Activated CD4-positive, alpha-beta memory T cell treated with anti-CD3 and anti-CD28 coated beads, Interleukin-2, amount 10 ng/mL, durations not matched to agents 7 days and 5 days (primary cell): Measurements from ENCODE around the gene SSC4D. TPM values are rescaled to one million over a fixed set of nuclear protein-coding genes. Genes with fewer than 3 reads are reported as not detected.
"Not testable (repeated sequence)": the region's sequence is repeated elsewhere in the genome, so short reads cannot be mapped to it uniquely, and the experiment has no call there.

ENCODE experiments used
- CTCF ChIA-PET: fragments of 350-600 bp; sonication (Branson Sonifier 250); formaldehyde crosslinking; loops from one replicate; lab custom pipeline; 2021; ENCODE audit warnings: antibody characterized with exemption, inconsistent platforms; lab: Charles Lee
- POLR2A ChIA-PET: fragments of 350-600 bp; sonication (Branson Sonifier 250); formaldehyde crosslinking; loops from one replicate; lab custom pipeline; 2021; ENCODE audit warnings: antibody characterized with exemption; lab: Charles Lee
- DNase-seq: peaks from one replicate; pipeline ENCODE4 v3.0.0-alpha.2; 2020
- H3K27ac Mint-ChIP-seq: one replicate; pipeline ENCODE4 v1.8.0; 2021; ENCODE audit warnings: mild to moderate bottlenecking, mixed read lengths
- H3K27me3 Mint-ChIP-seq: one replicate; pipeline ENCODE4 v1.8.0; 2021; ENCODE audit warnings: mixed read lengths
- H3K36me3 Mint-ChIP-seq: one replicate; pipeline ENCODE4 v1.8.0; 2021; ENCODE audit warnings: low read depth, mixed read lengths
- H3K4me1 Mint-ChIP-seq: one replicate; pipeline ENCODE4 v1.8.0; 2021; ENCODE audit warnings: mixed read lengths
- H3K4me3 Mint-ChIP-seq: one replicate; pipeline ENCODE4 v1.8.0; 2021; ENCODE audit warnings: mild to moderate bottlenecking, mixed read lengths
- H3K9me3 Mint-ChIP-seq: one replicate; pipeline ENCODE4 v1.8.0; 2021; ENCODE audit warnings: mixed read lengths
- total RNA-seq, 2 experiments: library from RNA; stranded (reverse); gene quantifications; one replicate each; pipeline ENCODE4 v1.2.3, GENCODE V29; 2021

SSC4D gene
- total RNA-seq, 2 experiments from 2014 or later = 0.30 TPM; not detected in 1

DNA sequence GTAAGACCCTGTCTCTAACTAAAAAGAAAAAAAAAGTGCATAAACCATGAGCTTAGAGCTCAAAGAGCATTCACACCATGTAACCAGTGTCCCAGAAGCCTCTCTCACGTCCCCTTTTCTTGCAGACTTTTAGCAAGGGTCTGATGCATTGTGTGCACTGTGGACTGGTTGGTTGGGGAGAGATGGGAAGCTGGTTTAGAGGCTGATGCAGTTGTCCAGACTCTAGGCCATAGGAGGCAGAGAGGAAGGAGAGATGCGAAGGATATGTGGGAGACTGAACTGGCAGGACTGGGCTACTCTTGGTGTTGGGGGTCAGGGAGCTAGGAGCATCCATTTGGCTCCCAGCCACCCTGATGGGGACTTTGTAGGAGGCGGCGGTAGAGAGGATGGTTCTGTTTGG, 1.8 kb downstream of the SSC4D start:
- DNase-seq = no peak
- no peaks in the 10 kb centered on the region for H3K36me3 Mint-ChIP-seq

DNA sequence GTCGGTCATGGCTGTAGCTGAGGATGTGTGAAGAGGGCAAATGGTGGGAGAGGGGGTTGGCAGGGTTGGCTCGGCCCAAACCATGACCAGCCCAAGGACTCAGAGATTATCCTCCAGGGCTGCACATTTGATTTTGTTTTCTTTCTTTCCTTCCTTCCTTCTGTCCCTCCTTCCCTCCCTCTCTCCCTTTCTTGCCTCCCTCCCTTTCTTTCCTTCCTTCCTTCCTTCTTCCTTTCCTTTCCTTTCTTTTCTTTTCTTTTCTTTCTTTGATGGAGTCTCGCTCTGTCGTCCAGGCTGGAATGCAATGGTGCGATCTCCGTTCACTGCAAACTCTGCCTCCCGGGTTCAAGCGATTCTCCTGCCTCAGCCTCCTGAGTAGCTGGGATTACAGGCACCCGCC, 3.8 kb downstream of the SSC4D start:
- no peaks in the 10 kb centered on the region for H3K36me3 Mint-ChIP-seq
- no peak overlapping the region for H3K4me3 Mint-ChIP-seq
- peaks cover 5% of the 10 kb centered on the region for H3K4me1 Mint-ChIP-seq
- DNase-seq = no peak
- H3K27me3 Mint-ChIP-seq = no peaks in the 10 kb centered on the region
- POLR2A ChIA-PET = no interaction called here
- no peaks in the 10 kb centered on the region for H3K9me3 Mint-ChIP-seq
- H3K27ac Mint-ChIP-seq = no peak overlapping the region
- CTCF ChIA-PET = interaction anchor here (0.7 kb wide), 1 partner anchor 92 kb away, joined by 7 read pairs; no protein-coding TSS in a partner anchor

More for the DNA sequence above, 1.8 kb downstream of the SSC4D start:
- Mint-ChIP-seq H3K9me3 (no peaks in the 10 kb centered on the region), H3K4me3 (no peak overlapping the region), H3K27me3 (peaks cover 3% of the 10 kb centered on the region), H3K4me1 (peaks cover 5% of the 10 kb centered on the region), H3K27ac (no peak overlapping the region)
- ChIA-PET CTCF (no interaction called here), POLR2A (interaction anchor here (1.5 kb wide), 1 partner anchor 17 kb away, joined by 3 read pairs; the partner anchor contains the start of gene ZP3)

DNA sequence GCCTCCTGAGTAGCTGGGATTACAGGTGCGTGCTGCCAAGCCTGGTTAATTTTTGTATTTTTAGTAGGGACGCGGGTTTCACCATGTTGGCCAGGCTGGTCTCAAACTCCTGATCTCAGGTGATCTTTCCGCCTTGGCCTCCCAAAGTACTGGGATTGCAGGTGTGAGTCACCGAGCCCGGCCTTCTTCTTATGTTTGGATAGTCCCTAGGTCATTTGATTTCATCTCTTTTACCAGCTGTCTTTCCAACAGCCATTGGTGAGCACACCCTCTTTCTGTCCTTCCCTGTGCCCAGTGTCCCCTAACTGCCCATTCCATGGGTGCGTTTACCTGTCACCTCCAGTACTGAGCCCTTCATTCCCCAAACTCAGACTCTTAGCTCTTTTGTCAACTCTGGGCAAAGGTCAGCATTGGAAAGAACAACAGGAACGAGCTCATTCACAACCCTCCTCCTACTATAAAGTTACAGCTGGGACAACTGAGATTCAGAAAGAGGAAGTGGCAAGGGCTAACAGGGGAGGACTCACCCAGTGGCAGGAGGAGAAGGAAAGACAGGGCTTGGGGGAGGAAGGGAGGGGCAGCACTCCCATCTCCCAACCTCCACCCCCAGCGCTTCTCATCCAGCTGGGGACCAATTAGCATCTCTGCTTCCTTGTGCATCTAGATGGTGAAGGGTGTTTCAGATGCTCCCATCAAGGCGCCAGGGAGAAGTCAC, 5.6 kb downstream of the SSC4D start:
- no peaks in the 10 kb centered on the region for H3K36me3 Mint-ChIP-seq
- peaks cover 5% of the 10 kb centered on the region for H3K4me1 Mint-ChIP-seq
- H3K27ac Mint-ChIP-seq = no peak overlapping the region
- no peaks in the 10 kb centered on the region for H3K27me3 Mint-ChIP-seq
- no peak for DNase-seq
- H3K9me3 Mint-ChIP-seq = no peaks in the 10 kb centered on the region
- ChIA-PET POLR2A (no interaction called here), CTCF (no interaction called here)
- no peak overlapping the region for H3K4me3 Mint-ChIP-seq

DNA sequence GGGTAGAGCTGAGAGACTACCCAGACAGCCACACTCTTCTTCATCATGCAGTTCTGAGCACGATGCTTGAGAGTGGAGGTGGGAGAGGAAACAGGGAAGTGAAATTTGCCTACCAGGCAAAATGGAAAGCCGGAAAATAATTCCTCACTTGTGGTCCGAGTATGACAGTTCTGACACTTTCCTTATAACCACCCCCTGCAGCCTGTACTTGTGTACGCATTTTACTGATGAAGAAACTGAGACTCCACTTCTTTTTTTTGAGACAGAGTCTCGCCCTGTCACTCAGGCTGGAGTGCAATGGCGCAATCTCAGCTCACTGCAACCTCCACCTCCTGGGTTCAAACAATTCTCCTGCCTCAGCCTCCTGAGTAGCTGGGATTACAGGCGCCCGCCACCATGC, 6.4 kb downstream of the SSC4D start:
- POLR2A ChIA-PET, H3K9me3 Mint-ChIP-seq, H3K27ac Mint-ChIP-seq, CTCF ChIA-PET, H3K4me1 Mint-ChIP-seq, H3K36me3 Mint-ChIP-seq, DNase-seq, H3K4me3 Mint-ChIP-seq, H3K27me3 Mint-ChIP-seq: not testable (repeated sequence)

DNA sequence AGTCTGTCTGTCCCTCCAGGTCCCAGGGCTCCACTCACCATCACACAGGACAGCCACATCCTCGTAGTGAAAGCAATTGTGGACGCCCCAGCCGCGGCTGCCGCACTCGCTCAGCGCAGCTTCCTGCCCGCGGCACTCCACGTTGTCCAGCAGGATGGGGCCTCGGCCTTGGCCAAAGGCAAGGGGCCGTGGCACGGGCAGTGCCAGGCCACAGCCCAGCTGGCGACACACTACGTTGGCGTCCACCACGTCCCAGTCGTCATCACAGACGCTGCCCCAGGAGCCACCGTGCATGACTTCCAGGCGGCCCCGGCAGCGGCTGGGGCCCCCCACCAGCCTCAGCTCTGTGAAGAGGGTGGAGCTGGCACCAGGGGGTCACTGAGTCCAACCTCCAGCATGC, 9.2 kb downstream of the SSC4D start:
- no peaks in the 10 kb centered on the region for H3K36me3 Mint-ChIP-seq
- no peaks in the 10 kb centered on the region for H3K27me3 Mint-ChIP-seq
- CTCF ChIA-PET = no interaction called here
- H3K4me3 Mint-ChIP-seq = no peak overlapping the region
- H3K9me3 Mint-ChIP-seq = no peaks in the 10 kb centered on the region
- peaks cover 20% of the 10 kb centered on the region for H3K4me1 Mint-ChIP-seq
- DNase-seq = no peak
- H3K27ac Mint-ChIP-seq = no peak overlapping the region
- POLR2A ChIA-PET = no interaction called here

DNA sequence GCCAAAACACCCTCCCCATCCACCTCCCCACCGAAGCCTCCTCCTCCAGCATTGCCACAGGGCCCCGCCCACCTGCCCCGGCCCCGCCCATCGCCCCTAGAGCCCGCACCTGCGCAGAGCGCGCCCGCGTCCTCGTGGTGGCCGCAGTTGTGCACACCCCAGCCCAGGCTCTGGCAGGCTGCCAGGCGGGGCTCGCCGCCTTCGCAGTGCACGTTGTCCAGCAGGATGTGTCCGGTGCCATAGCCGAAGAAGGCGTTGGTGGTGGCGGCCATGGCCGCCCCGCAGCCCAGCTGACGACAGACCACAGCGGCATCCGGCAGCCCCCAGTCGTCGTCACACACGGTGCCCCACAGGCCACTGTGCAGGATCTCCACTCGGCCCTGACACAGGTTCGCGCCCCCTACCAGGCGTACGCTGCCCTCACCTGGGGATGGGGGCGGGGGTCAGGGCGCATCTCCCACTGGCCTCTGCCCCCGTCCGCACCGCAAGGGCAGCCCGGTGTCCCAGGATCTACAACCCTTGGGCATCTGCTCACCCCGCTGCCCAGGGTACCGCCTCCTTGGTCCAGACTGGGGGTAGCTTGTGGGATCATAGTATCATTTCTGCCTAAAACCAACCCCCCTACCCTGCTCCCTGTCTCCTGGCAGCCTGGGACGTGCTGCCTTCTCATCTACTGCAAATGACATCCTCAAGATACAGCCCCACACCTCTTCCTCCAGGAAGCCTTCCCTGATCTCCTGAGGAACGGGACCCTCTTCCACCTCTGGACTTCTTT, 11.9 kb downstream of the SSC4D start:
- CTCF ChIA-PET = interaction anchor here (0.9 to 1.1 kb wide), 2 partner anchors 41 to 83 kb away, joined by 3 read pairs; no protein-coding TSS in a partner anchor
- no peaks in the 10 kb centered on the region for H3K36me3 Mint-ChIP-seq
- peak overlapping the region; percentile 26 for H3K27ac Mint-ChIP-seq
- H3K4me3 Mint-ChIP-seq = peak overlapping the region; percentile 53
- DNase-seq = peak; percentile 84
- peaks cover 23% of the 10 kb centered on the region for H3K4me1 Mint-ChIP-seq
- H3K9me3 Mint-ChIP-seq = no peaks in the 10 kb centered on the region
- POLR2A ChIA-PET = no interaction called here
- no peaks in the 10 kb centered on the region for H3K27me3 Mint-ChIP-seq

DNA sequence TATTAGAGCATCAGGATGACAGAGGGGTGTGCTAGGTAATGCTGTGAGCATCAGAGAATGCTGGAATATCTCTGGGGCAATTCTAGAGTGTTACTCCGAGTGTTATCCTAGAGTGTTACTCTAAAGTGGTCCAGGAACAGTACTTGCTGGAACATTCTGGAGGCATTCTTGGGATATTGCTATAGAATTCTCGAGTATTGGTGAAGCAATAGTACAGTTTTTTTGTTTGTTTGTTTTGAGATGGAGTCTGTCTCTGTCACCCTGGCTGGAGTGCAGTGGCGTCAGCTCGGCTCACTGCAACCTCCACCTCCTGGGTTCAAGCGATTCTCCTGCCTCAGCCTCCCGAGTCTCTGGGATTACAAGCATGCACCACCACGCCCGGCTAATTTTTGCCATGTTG, 12.6 kb downstream of the SSC4D start:
- CTCF ChIA-PET = interaction anchor here (1.1 kb wide), 1 partner anchor 83 kb away, joined by 3 read pairs; no protein-coding TSS in a partner anchor
- DNase-seq = no peak
- H3K36me3 Mint-ChIP-seq = no peaks in the 10 kb centered on the region
- H3K4me3 Mint-ChIP-seq = peak overlapping the region; percentile 44
- no peaks in the 10 kb centered on the region for H3K27me3 Mint-ChIP-seq
- H3K4me1 Mint-ChIP-seq = peaks cover 28% of the 10 kb centered on the region
- POLR2A ChIA-PET = no interaction called here
- H3K27ac Mint-ChIP-seq = peak overlapping the region; percentile 26
- H3K9me3 Mint-ChIP-seq = no peaks in the 10 kb centered on the region

DNA sequence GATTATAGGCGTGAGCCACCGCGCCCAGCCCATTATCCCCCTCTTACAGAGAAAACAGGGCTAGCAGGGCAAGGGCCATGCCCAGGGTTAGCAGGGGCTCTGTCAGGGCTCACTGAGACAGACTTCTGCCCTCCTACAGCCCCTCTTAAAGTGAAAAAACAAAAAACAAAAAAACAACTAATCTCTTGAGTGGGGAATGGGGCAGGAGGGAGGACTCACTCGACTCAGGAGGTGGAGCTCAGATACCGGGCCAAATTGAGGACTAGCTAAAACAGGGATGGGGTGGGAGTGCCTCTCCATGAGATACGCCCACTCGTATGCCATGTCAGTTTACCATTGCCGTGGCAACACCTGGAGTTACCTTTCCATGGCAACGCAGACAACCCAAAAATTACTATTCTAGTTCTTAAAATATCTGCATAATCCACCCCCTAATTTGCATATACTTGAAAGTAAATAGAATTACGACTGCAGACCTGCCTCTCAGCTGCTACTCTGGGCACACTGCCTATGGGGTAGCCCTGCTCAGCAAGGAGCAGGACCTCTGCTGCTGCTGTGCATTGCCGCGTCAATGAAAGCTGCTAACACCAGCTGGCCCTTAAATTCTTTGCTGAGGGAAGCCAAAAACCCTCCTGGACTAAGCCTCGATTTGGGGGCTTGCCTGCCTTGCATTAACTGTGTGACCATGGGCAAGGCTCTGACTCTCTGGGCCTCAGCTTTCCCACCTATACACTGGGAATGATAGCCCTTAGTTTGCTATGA, 13.4 kb downstream of the SSC4D start:
- Mint-ChIP-seq H3K4me1 (peaks cover 29% of the 10 kb centered on the region), H3K36me3 (no peaks in the 10 kb centered on the region), H3K4me3 (no peak overlapping the region), H3K9me3 (no peaks in the 10 kb centered on the region), H3K27ac (no peak overlapping the region), H3K27me3 (no peaks in the 10 kb centered on the region)
- DNase-seq = no peak
- CTCF ChIA-PET = no interaction called here
- POLR2A ChIA-PET = no interaction called here

DNA sequence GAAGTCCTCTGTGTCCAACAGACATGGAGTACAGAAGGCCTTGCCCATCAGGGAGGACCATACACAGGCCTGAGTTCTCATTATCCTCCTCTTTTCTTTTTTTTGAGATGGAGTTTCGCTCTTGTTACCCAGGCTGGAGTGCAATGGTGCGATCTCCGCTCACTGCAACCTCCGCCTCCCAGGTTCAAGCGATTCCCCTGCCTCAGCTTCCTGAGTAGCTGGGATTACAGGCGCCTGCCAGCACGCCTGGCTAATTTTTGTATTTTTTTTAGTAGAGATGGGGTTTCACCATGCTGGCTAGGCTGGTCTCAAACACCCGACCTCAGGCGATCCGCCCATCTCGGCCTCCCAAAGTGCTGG, 13.9 kb downstream of the SSC4D start:
- peaks cover 29% of the 10 kb centered on the region for H3K4me1 Mint-ChIP-seq
- H3K36me3 Mint-ChIP-seq, H3K9me3 Mint-ChIP-seq, CTCF ChIA-PET, DNase-seq, POLR2A ChIA-PET, H3K4me3 Mint-ChIP-seq, H3K27ac Mint-ChIP-seq, H3K27me3 Mint-ChIP-seq: not testable (repeated sequence)

DNA sequence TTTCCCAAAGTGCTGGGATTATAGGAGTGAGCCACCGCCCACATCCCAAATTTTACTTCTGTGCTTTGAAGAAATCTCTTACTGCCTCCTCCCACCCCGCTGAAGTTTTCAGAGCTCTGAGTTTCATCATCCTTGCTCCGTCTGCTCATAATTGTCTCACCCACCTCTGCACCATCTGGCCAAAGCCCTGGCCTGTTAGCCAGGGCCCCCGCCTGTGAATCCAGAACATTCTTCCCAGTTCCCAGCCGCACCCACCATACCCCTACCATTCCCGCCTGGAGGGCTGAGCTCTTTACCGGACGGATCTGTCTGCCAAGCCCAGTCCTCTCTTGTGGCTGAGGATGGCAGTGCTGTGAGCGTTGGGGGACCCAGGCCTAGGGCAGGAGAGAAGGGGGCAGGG, 14.5 kb downstream of the SSC4D start:
- no peak for DNase-seq
- H3K27me3 Mint-ChIP-seq = no peaks in the 10 kb centered on the region
- ChIA-PET POLR2A (interaction anchor here (0.7 to 2.5 kb wide), 5 partner anchors 29 to 76 kb away, joined by 3 to 13 read pairs (median 3); partner anchors contain the start of genes YWHAG and ZP3), CTCF (interaction anchor here (2.0 kb wide), 1 partner anchor 35 kb away, joined by 5 read pairs; no protein-coding TSS in a partner anchor)
- H3K4me1 Mint-ChIP-seq = peaks cover 29% of the 10 kb centered on the region
- no peaks in the 10 kb centered on the region for H3K36me3 Mint-ChIP-seq
- no peaks in the 10 kb centered on the region for H3K9me3 Mint-ChIP-seq
- H3K4me3 Mint-ChIP-seq = no peak overlapping the region
- H3K27ac Mint-ChIP-seq = no peak overlapping the region

DNA sequence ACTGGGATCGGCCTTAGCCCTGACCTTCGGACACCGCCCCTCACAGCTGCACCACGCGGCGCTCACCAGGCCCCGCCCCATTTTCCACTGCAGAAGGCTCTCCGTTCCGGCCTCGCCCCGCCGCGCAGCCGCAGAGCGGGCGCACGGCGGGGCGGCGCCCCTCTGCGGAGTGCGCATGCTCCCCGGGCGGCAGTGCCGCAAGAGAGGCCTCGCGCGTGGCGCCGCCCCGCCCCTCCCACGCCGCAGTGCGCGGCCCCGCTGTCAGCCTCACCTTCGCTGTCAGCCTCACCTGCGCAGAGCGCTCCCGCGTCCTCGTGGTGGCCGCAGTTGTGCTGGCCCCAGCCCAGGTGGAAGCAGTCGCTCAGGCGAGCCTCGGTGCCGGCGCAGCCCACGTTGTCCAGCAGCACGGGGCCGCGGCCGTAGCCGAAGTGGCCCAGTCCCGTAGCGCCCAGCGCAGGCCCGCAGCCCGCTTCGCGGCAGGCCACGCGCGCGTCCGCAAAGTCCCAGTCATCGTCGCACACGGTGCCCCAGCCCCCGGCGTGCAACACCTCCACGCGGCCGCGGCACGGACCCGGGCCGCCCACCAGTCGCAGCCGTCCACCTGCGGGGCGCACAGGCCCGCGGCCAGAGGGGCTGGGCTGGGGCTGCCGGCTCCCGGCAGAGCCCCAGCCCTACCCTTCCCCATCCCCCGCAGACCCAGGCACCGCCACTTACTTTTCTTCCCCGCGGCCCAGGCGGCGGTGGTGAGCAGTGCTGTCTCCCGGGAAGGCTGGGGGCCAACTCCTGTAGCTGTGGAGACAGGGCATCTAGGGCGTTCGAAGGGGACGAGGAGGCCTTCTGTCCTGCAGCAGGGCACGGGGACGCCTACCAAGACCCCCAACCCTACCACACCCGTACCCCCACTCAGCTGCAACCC, 16.1 kb downstream of the SSC4D start:
- peak; percentile 91 for DNase-seq
- POLR2A ChIA-PET = interaction anchor here (0.8 to 2.5 kb wide), 8 partner anchors 25 to 75 kb away, joined by 3 to 13 read pairs (median 4); partner anchors contain the start of genes YWHAG and ZP3
- no peaks in the 10 kb centered on the region for H3K27me3 Mint-ChIP-seq
- H3K27ac Mint-ChIP-seq = peak overlapping the region; percentile 88
- H3K4me1 Mint-ChIP-seq = peaks cover 37% of the 10 kb centered on the region
- CTCF ChIA-PET = interaction anchor here (0.6 to 2.0 kb wide), 2 partner anchors 33 to 79 kb away, joined by 3 to 5 read pairs; no protein-coding TSS in a partner anchor
- H3K4me3 Mint-ChIP-seq = peak overlapping the region; percentile 81
- no peaks in the 10 kb centered on the region for H3K9me3 Mint-ChIP-seq
- no peaks in the 10 kb centered on the region for H3K36me3 Mint-ChIP-seq
